Lung microvascular endothelial cell (primary cell): ENCODE measurements around the gene PPIH. TPM values are rescaled to one million over a fixed set of nuclear protein-coding genes. Genes with fewer than 3 reads are reported as not detected.
"Not testable (repeated sequence)": the region's sequence is repeated elsewhere in the genome, so short reads cannot be mapped to it uniquely, and the experiment has no call there.

Source experiments
- DNase-seq, 2 donors: peaks; one replicate each; pipeline versions ENCODE4 v3.0.0 to v3.0.0-alpha.2; 2010; ENCODE audit warnings: low read depth in 2 of 2
- total RNA-seq: library from RNA; depleted of rRNA; stranded (reverse); fragments of >200 nt; gene quantifications from 2 replicates; pipeline ENCODE4 v1.2.1, GENCODE V29; 2014

Gene PPIH
- total RNA-seq, 1 donor from 2014 or later = 12.3 TPM

GRCh38 chr1:42682484-42682738, 24.2 kb downstream of the PPIH start:
- DNase-seq = not testable (repeated sequence)

DNA sequence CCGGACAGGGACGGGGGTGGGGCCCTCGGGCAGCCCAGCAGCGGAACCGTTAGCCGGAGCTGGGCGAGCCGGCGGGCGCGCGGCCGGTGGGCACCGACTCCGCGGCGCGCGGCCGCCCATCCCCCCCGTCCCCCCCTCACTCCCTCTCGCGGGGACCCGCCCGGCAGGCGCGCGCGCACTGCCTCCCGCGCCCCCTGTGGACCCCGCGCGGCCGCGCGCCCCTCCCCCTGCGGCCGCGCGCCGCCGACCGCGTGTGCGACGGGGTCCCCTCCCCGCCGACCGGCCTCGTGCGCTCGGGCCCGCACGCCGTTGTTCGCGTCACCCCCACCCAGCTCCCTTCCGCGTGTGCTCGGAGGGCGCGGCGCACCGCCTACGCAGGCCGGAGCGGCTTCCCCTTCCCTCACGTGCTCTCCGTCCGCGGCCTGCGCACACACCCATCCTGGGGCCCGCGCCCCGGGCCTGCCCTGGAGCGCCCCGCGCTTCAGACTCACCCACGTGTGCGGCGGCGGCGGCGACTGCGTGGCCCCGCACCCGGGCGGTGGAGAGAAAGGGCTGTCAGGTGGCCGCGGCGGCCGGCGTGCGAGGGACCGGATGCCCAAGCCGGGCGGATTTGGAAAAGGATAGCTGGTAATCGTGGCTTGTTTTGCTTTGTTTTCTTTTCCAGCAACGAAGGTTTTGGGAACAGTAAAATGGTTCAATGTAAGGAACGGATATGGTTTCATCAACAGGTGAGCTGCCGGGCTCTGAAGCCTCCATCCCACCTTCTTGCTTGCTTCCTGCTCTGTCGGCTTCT, 24.7 kb downstream of the PPIH start:
- peak; percentile 72 to 77 for DNase-seq

GRCh38 chr1:42684139-42684538, 25.9 kb downstream of the PPIH start:
- DNase-seq = peak in 1 of 2 donors; percentile 20

DNA sequence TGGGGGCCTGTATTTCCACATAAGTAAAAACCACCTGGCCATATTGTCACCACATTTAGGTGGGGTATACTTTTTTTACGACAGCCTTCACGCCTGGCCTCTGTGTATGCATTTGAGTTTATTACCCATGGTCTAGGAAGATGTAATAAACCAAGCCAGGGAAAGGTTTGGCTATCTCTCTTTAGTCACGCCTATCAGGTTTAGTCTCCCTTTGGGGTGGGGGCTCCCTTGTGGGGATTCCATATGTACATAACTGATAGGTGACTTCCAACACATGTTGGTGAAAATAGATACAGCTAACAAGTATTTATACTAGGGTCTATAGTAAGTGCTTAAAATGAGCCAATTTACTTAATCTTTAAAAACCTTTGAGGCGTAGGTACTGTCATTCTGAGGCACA, 28.2 kb downstream of the PPIH start:
- DNase-seq = no peak

DNA sequence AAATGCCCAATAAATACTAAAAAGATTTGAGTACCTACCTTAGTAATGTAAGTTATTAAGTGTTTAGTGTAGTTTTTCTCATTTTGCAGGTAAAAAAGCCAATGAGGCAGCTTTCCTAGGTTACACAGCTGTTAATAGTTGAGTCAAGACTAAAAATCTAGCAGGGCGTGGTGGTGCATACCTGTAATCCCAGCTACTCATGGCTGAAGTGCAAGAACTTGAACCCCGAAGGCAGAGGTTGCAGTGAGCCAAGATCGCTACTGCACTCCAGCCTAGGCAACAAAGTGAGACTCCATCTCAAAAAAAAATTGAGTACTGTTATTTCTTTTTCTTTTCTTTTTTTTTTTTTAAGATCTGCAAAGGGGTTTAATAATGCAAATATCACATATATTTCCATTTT, 31.7 kb downstream of the PPIH start:
- no peak for DNase-seq

DNA sequence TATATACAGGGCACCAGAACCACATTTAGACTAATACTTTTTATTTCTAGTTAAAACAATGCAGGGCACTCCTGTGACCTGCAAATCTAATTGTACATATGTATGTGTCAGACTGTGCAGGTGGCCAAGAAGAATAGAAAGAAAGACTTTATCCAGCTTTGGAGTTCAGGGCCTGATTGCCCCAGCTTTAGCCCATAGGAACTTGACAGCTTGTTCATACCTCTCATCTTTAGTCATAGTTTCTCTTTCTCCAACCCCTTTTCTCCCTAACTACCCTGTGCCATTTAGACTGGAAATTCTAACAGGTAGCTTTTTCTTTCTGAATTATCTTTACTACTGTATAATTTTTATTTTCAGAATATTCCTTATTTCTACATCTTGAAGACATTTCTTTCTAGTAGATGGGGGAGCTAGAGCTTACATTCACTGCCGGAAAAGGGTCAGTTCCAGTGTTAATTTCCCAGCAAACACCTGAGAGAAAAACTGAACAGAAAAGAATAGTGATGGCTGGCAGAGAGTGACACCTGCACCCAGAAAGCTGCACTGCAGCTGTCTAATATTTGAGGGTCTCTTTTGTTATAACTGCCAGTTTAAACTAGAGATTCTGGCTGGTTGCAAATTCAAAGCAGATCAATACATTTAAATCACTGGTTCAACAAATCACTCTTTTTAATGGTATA, 32.4 kb downstream of the PPIH start:
- DNase-seq = peak; percentile 1 to 12

- no peak for DNase-seq
These were observed 32.9 kb downstream of the PPIH start for GRCh38 chr1:42691157-42691498.

GRCh38 chr1:42692461-42692860, 34.2 kb downstream of the PPIH start:
- no peak for DNase-seq

DNA sequence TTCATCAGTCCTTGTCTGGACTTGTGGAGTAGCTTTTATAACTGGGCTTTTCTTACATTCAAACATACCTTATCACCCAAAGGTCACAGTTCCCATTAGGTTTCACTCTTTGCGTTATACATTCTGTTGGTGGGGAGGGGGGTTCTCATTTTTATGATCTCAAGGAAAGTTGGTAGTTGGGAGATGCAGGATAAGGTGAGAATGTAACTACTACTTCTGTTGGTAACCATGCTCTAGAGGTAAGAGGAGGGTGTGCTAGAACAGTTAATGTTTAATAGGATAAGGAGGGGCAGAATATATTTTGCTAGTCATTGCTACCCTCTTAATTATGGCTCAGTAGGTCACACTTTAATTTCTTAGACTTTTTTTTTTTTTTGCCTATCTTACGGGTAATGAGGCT, 34.7 kb downstream of the PPIH start:
- no peak for DNase-seq

DNA sequence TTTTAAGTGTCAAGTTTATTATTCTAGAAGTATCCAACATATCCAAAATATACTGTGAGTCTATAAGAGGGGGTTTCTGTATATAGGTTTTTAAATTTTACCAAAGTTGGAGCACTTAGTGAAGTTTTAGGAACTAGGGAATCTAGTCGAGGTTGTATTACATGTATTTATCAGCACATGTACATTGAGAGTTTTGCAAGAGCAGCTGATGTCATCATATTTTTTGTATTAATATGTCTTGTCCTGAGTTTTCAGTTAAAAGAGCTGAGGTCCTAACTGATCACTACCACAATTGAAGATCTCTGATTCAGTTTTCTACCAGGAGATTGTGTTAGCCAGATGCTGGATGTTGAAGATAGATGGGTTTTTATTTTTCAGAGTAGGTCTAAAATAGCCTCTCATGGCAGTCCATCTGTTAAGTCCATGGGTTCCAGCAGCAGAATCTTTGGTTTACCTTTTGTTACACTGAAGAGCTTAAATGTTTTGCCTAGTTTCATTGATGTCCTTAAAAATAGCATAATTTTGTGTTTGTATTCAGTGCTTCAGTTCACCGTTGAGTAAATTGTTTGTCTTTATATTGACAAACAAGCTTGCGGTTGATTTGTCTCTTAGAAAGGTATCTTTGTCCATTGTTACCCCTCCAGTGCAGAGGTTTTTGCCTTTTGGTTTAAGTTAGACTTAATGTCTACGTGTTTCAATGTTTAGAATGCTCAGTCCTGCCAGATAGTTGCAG, 40.0 kb downstream of the PPIH start:
- DNase-seq = no peak

DNA sequence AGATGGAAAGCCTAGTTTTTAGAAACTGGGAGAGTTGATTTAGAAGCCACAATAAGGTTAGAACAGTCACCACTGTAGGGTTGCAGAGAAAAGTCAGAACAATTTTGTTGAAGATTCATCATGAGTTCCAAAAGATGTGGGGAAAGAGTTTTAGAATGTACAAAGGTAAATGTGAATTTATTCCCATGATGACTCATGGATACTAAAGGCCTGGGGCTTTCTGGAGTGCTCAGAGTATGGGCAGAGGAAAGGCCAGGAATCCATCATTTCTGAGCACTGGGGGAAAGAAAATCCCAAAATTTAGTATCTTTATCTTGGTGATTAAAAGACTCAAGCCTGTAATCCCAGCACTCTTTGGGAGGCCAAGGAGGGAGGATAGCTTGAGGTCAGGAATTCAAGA, 41.8 kb downstream of the PPIH start:
- no peak for DNase-seq

DNA sequence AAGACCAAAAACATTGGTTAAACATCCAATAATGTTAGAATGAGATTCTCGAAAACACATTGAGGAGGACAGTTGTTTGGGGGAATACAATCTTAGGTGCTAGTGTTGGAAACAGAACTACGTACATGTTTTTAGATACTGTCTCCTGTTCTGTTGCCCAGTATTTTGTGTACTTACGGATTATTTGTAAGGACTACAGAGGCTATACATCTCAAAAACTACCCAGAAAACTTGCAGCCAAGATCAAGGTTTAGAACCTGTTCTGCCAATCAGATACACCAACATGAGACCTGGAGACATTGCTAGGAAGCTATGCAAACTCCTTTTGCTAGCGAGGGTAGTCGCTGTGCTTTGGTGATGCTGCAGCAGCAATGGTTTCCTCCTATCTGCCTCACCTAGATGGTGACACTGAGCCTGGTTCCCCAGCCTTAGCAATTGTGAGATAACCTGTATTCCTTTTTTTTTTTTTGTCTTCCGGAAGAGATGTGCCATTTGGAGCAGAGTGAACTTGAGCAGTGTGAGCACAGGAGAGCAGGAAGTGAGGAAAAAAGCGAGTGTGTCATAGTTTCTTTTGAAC, 45.8 kb downstream of the PPIH start:
- DNase-seq = no peak

DNA sequence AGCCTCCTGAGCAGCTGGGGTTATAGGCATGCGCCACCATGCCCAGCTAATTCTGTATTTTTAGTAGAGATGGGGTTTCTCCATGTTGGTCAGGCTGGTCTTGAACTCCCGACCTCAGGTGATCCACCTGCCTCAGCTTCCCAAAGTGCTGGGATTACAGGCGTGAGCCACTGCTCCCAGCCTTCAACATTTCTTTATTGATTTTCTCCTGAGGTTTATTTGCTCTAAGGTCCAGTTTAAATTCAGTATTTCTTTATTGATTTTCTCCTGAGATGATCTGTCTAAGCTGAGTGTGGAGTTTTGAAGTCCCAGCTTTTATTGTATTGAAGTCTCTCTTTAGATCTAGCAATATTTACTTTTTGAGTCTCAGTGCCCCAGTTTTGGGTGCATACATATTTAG, 54.6 kb downstream of the PPIH start:
- DNase-seq = not testable (repeated sequence)

DNA sequence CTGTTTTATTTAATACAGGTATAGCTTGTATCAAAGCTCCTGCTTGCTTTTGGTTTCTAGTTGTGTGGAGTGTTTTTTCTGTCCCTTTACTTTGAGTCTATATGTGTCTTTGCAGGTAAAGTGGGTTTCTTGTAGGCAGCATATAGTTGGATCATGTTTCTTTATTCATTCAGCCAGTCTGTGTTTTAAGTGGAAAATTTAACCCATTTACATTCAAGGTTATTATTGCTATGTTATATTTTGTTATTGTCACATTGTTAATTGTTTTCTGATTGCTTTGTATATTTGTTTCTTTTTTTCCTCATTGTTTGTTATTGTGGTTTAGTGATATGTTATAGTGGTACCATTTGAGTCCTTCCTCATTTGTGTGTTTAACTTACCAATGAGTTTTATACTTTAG, 55.1 kb downstream of the PPIH start:
- no peak for DNase-seq

GRCh38 chr1:42714441-42714840, 56.2 kb downstream of the PPIH start:
- not testable (repeated sequence) for DNase-seq

GRCh38 chr1:42720868-42721267, 62.6 kb downstream of the PPIH start:
- no peak for DNase-seq

GRCh38 chr1:42721926-42722325, 63.7 kb downstream of the PPIH start:
- no peak for DNase-seq

GRCh38 chr1:42722403-42722802, 64.2 kb downstream of the PPIH start:
- not testable (repeated sequence) for DNase-seq

DNA sequence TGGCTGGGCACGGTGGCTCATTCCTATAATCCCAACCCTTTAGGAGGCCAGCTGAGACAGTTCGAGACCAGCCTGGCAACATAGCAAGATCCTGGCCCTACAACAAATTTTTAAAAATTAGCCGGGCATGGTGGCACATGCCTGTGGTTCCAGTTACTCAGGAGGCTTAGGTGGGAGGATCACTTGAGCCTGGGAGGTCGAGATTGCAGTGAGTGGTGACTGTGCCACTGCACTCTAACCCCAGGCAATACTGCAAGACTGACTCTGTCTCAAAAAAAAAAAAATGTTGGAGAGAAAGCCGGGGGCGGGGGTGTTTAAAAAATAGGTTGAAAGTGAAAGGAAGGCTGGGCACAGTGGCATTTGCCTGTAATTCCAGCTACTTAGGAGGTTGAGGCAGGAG, 65.3 kb downstream of the PPIH start:
- DNase-seq = no peak

- not testable (repeated sequence) for DNase-seq
These were observed 67.6 kb downstream of the PPIH start for GRCh38 chr1:42725820-42726219.
